ENCODE results near the gene GPR31. TPM values are rescaled to one million over a fixed set of nuclear protein-coding genes. Genes with fewer than 3 reads are reported as not detected.
A peak's percentile ranks its signal among the peaks of the same experiment; 100 is the strongest.

The GPR31 gene
- total and polyA plus RNA-seq, 8 donors = 0.18 TPM; not detected in 7

- no peak for DNase-seq
- Histone ChIP-seq H3K36me3 (no peaks in the 10 kb centered on the region), H3K27me3 (no peaks in the 10 kb centered on the region), H3K9me3 (no peaks in the 10 kb centered on the region), H3K4me1 (no peaks in the 10 kb centered on the region), H3K27ac (no peak overlapping the region), H3K4me3 (no peak overlapping the region)
- intact Hi-C loops (cut with DNase I; ENCODE audit: low total_unique reads) = no loop called here
- TF ChIP-seq CTCF (IDR thresholded peaks at IDR 0.05) (no peak), POLR2A (IDR thresholded peaks at IDR 0.05) (no peak), POLR2AphosphoS5 (IDR thresholded peaks at IDR 0.05) (no peak), EP300 (IDR thresholded peaks at IDR 0.05) (no peak)
- WGBS, 5 donors = 75 to 89% (median 85%) methylated on average over 12 to 19 of the region's 19 CpGs
Observed at GRCh38 chr6:167157414-167157813, 366 bp downstream of the GPR31 start.

GRCh38 chr6:167154895-167155294 lies 2.9 kb downstream of the GPR31 start:
- intact Hi-C loops (cut with DNase I; ENCODE audit: low total_unique reads) = no loop called here
- H3K4me3 ChIP-seq = no peak overlapping the region
- no peaks in the 10 kb centered on the region for H3K9me3 ChIP-seq
- no peak overlapping the region for H3K27ac ChIP-seq
- 38 to 60% (median 57%) methylated on average over 2 of the region's 2 CpGs for WGBS, 5 donors
- TF ChIP-seq CTCF (IDR thresholded peaks at IDR 0.05) = no peak
- TF ChIP-seq POLR2AphosphoS5 (IDR thresholded peaks at IDR 0.05) = no peak
- no peak for TF ChIP-seq POLR2A (IDR thresholded peaks at IDR 0.05)
- no peak for TF ChIP-seq EP300 (IDR thresholded peaks at IDR 0.05)
- H3K36me3 ChIP-seq = no peaks in the 10 kb centered on the region
- H3K27me3 ChIP-seq = no peaks in the 10 kb centered on the region
- DNase-seq = no peak
- H3K4me1 ChIP-seq = no peaks in the 10 kb centered on the region

- Histone ChIP-seq H3K4me3 (no peak overlapping the region), H3K4me1 (no peaks in the 10 kb centered on the region), H3K36me3 (no peaks in the 10 kb centered on the region), H3K9me3 (no peaks in the 10 kb centered on the region), H3K27ac (no peak overlapping the region), H3K27me3 (no peaks in the 10 kb centered on the region)
- TF ChIP-seq EP300 (IDR thresholded peaks at IDR 0.05) (no peak), CTCF (IDR thresholded peaks at IDR 0.05) (no peak), POLR2AphosphoS5 (IDR thresholded peaks at IDR 0.05) (no peak), POLR2A (IDR thresholded peaks at IDR 0.05) (no peak)
- 72 to 83% (median 78%) methylated on average over 9 of the region's 9 CpGs for WGBS, 5 donors
- no peak for DNase-seq
- intact Hi-C loops (cut with DNase I; ENCODE audit: low total_unique reads) = no loop called here
Observed at GRCh38 chr6:167154291-167154690, 3.5 kb downstream of the GPR31 start.

- WGBS, 5 donors = 60 to 66% (median 65%) methylated on average over 13 of the region's 13 CpGs
- no peak for TF ChIP-seq POLR2A (IDR thresholded peaks at IDR 0.05)
- no peak for TF ChIP-seq POLR2AphosphoS5 (IDR thresholded peaks at IDR 0.05)
- Histone ChIP-seq H3K36me3 (no peaks in the 10 kb centered on the region), H3K27ac (no peak overlapping the region), H3K4me1 (no peaks in the 10 kb centered on the region), H3K4me3 (peak overlapping the region in 1 of 4 donors; percentile 18), H3K27me3 (no peaks in the 10 kb centered on the region), H3K9me3 (no peaks in the 10 kb centered on the region)
- intact Hi-C loops (cut with DNase I; ENCODE audit: low total_unique reads) = no loop called here
- DNase-seq = no peak
Observed at GRCh38 chr6:167153521-167153959, 4.2 kb downstream of the GPR31 start.

- H3K9me3 ChIP-seq = no peaks in the 10 kb centered on the region
- 82 to 90% (median 85%) methylated on average over 9 of the region's 9 CpGs for WGBS, 5 donors
- H3K27ac ChIP-seq = no peak overlapping the region
- DNase-seq = no peak
- H3K4me1 ChIP-seq = no peaks in the 10 kb centered on the region
- H3K36me3 ChIP-seq = no peaks in the 10 kb centered on the region
- TF ChIP-seq POLR2A (IDR thresholded peaks at IDR 0.05) (no peak), EP300 (IDR thresholded peaks at IDR 0.05) (no peak), POLR2AphosphoS5 (IDR thresholded peaks at IDR 0.05) (no peak), CTCF (IDR thresholded peaks at IDR 0.05) (no peak)
- H3K4me3 ChIP-seq = no peak overlapping the region
- intact Hi-C loops (cut with DNase I; ENCODE audit: low total_unique reads) = no loop called here
- H3K27me3 ChIP-seq = no peaks in the 10 kb centered on the region
Observed at GRCh38 chr6:167152862-167153261, 4.9 kb downstream of the GPR31 start.
